ENCODE data around the gene OGDH.
A peak's percentile ranks its signal among the peaks of the same experiment; 100 is the strongest.
"Not testable (repeated sequence)": the region's sequence is repeated elsewhere in the genome, so short reads cannot be mapped to it uniquely, and the experiment has no call there.

OGDH gene

GRCh38 chr7:44580945-44581878 lies 25.2 kb upstream of the OGDH start:
- DNase-seq (ENCODE audit: low read depth), result no peak

GRCh38 chr7:44581879-44582603 lies 24.4 kb upstream of the OGDH start, which contains the start of gene TMED4:
TMED4 (minus strand) TSS chr7:44582231; CDS start chr7:44582206, 25 bp downstream.
- DNase-seq (ENCODE audit: low read depth), result peak; percentile 100

GRCh38 chr7:44583146-44583865 lies 23.1 kb upstream of the OGDH start:
- no peak for DNase-seq (ENCODE audit: low read depth)

- no peak for DNase-seq (ENCODE audit: low read depth)
Observed at GRCh38 chr7:44587843-44588711, 18.4 kb upstream of the OGDH start.

- no peak for DNase-seq (ENCODE audit: low read depth)
Observed at GRCh38 chr7:44590910-44591309, 15.5 kb upstream of the OGDH start.

GRCh38 chr7:44595934-44596635 lies 10.3 kb upstream of the OGDH start:
- no peak for DNase-seq (ENCODE audit: low read depth)

- not testable (repeated sequence) for DNase-seq (ENCODE audit: low read depth)
Observed at GRCh38 chr7:44597181-44597580, 9.2 kb upstream of the OGDH start.

- no peak for DNase-seq (ENCODE audit: low read depth)
Observed at GRCh38 chr7:44599222-44599621, 7.2 kb upstream of the OGDH start.

- DNase-seq (ENCODE audit: low read depth), result no peak
Observed at GRCh38 chr7:44602576-44602910, 3.9 kb upstream of the OGDH start.

GRCh38 chr7:44603193-44603592 lies 3.2 kb upstream of the OGDH start:
- no peak for DNase-seq (ENCODE audit: low read depth)

GRCh38 chr7:44604941-44605340 lies 1.5 kb upstream of the OGDH start:
- no peak for DNase-seq (ENCODE audit: low read depth)

- no peak for DNase-seq (ENCODE audit: low read depth)
Observed at GRCh38 chr7:44607141-44608068, 978 bp downstream of the OGDH start.

GRCh38 chr7:44608916-44609648 lies 2.7 kb downstream of the OGDH start:
- DNase-seq (ENCODE audit: low read depth), result no peak

- no peak for DNase-seq (ENCODE audit: low read depth)
Observed at GRCh38 chr7:44609829-44610228, 3.4 kb downstream of the OGDH start.

- DNase-seq (ENCODE audit: low read depth), result no peak
Observed at GRCh38 chr7:44615149-44615611, 8.8 kb downstream of the OGDH start.

GRCh38 chr7:44615793-44616192 lies 9.4 kb downstream of the OGDH start:
- no peak for DNase-seq (ENCODE audit: low read depth)

GRCh38 chr7:44616545-44616944 lies 10.1 kb downstream of the OGDH start:
- DNase-seq (ENCODE audit: low read depth), result no peak

GRCh38 chr7:44617225-44617890 lies 10.9 kb downstream of the OGDH start:
- DNase-seq (ENCODE audit: low read depth), result no peak

All from stimulated activated CD8-positive, alpha-beta memory T cell treated with anti-CD3 and anti-CD28 coated beads, Interleukin-15, amount 100 ng/mL, for 24 hours (primary cell).